Stimulated activated CD4-positive, alpha-beta T cell treated with anti-CD3 and anti-CD28 coated beads, Interleukin-15, amount 100 ng/mL, for 1 hour (primary cell): ENCODE data around the gene GRIK3.
"Not testable (repeated sequence)": the region's sequence is repeated elsewhere in the genome, so short reads cannot be mapped to it uniquely, and the experiment has no call there.

Experiments
- DNase-seq, 2 donors: peaks; one replicate each; pipeline ENCODE4 v3.0.0-alpha.2; 2020; ENCODE audit warnings: low read depth in 1 of 2, low spot score in 1 of 2

GRIK3 gene

GRCh38 chr1:36911561-36912364, 122.6 kb downstream of the GRIK3 start:
- DNase-seq = no peak

- no peak for DNase-seq
Observed at GRCh38 chr1:36910886-36911540, 123.3 kb downstream of the GRIK3 start.

GRCh38 chr1:36909946-36910725, 124.2 kb downstream of the GRIK3 start:
- no peak for DNase-seq

- not testable (repeated sequence) for DNase-seq
Observed at GRCh38 chr1:36909359-36909758, 125.0 kb downstream of the GRIK3 start.

DNA sequence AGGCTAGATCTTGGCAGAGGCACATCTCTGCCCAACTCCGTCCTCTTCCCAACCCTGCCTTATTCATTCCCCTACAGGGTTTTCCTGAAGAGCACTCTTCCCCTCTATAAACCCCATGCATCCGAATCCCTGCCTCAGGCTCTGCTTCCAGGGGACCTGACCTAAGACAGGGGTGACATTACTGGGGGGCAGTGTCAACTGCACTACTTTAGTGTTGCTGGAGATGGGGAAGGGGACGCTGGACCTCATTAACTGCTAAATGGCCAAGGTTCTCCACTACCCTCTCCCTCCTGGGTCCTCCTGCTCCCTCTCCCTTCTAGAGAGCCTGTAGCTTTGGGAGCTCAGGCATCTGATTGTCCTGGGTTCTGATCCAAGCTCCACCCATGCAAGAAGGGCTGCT, 126.2 kb downstream of the GRIK3 start:
- no peak for DNase-seq

- no peak for DNase-seq
Observed at GRCh38 chr1:36906555-36906954, 127.8 kb downstream of the GRIK3 start.

DNA sequence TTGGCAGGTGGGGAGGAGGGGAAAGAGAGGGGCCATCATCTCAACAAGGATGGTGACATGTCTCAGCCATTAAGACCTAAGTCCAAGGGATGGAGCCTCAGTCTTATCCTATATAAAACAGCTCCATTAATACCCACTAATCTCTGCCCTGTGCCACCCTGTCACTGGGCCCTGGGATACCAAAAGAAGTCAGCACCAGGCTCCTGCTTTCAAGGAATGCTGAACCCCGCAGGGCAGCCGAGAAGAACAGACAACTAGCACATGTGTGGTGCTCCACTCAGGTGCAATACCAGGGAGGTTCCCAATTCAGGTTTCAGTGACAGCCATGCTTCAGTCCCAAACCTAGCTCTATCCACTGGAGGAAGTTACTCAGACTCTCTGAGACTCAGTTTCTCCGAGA, 128.4 kb downstream of the GRIK3 start:
- no peak for DNase-seq

DNA sequence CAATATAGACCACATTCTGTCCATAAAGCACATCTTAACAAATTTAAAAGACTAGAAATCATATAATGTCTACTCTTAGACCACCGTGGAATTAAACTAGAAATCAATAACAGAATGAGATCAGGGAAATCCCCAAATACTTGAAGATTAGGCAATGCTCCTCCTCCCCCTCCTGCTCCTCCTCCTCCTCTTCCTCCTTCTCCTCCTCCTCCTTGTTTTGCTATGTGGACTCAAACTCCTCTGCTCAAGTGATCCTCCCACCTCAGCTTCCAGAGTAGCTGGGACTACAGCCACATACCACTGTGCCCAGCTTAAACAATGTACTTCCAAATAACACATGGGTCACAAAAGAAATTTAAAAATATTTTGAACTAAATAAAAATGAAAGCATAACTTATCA, 134.2 kb downstream of the GRIK3 start:
- DNase-seq = no peak

DNA sequence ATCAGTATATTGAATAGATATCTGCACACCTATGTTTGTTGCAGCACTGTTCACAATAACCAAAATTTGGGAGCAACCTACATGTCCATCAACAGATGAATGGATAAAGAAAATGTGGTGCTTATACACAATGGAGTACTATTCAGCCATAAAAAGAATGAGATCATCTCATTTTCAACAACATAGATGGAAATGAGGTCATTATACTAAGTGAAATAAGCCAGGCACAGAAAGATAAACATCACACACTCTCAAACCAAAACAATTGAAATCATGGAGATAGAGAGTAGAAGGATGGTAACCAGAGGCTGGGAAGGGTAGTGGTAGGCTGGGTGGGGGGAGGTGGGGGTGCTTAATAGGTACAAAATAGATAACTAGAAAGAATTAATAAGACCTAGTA, 136.5 kb downstream of the GRIK3 start:
- DNase-seq = not testable (repeated sequence)

DNA sequence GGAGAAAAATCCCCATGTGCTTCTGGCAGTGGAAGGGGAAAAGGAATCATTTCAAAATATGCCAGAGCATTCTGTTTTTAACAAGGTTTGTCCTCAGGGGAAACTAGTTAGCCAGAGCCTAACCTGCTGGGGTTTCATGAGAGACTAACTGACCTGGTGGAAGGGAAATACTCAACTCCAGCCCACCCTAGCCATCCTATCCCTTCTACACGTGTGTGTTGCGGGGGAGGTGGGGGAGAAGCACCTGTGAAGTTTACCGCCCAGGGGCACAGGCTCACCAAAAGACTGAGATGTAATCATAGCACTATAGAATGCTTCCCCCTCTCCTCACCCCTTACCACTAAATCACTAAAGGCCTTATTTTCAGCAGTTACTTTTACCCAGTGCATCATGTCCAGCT, 139.5 kb downstream of the GRIK3 start:
- no peak for DNase-seq

- DNase-seq = no peak
Observed at GRCh38 chr1:36890776-36891175, 143.5 kb downstream of the GRIK3 start.

GRCh38 chr1:36889478-36890226, 144.7 kb downstream of the GRIK3 start:
- no peak for DNase-seq

GRCh38 chr1:36888811-36889477, 145.4 kb downstream of the GRIK3 start:
- no peak for DNase-seq

DNA sequence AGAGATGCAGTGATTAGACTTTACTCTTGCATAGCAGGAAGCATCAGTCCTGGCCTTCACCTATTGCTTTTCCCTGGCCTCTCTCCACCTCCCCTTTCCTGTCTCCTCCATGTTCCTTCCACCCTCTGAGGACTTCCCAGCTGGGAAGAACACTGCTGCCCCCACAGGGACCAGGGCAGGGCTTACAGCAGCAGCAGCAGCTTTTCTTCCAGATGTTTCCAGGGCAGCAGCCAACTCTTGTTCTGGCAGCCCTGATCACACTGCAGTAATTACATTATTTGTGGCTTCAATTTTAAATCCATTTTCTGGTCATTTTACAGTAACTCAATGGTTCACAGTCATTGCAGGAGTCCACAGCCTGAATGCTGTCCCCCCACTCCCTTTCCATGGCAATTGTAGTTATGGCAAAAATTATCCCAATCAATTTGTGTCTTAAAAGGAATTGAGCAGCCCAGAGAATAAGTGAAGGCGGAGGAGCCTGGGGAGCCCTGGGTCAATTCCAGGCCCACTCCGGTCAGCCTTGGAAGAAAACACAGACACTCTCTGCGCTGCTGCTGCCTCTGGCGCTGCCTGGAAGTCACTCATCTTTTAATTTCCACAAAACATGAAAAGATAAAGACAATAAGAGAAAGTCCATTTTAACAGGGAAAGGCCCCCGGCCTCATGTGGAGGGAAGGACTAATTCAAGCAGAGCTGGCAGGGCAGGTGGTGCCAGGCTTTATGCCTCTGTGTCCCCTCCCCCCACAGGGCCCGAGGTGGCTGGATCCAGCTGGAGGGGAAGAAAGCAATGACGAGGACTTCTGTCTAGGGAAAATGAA, 148.6 kb downstream of the GRIK3 start:
- no peak for DNase-seq

DNA sequence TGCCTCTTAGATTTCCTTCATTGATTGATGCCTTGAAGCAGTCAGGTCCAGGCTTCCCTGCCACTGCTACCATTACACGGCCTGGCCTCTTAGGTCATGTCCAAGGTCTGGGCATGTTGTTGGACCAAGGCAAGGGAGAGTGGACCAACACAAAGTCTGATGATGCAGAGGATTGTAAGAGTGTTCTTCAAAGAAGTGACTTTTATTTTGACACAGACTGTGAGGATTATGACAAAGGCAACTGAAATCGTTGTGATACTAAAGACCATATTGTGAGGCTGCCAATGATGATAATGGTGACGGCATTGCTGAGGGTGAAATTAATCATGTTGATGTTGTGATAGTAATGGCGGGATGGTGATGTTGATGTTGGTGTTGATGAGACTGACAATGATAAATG, 149.5 kb downstream of the GRIK3 start:
- DNase-seq = no peak

GRCh38 chr1:36884029-36884701, 150.2 kb downstream of the GRIK3 start:
- DNase-seq = no peak

GRCh38 chr1:36883315-36883949, 150.9 kb downstream of the GRIK3 start:
- no peak for DNase-seq

- DNase-seq = no peak
Observed at GRCh38 chr1:36882536-36883285, 151.6 kb downstream of the GRIK3 start.
